ENCODE data around the gene CUX1. TPM values are rescaled to one million over a fixed set of nuclear protein-coding genes. Genes with fewer than 3 reads are reported as not detected.

CUX1 gene
- total RNA-seq, 1 donor from 2014 or later: 66.4 TPM

DNA sequence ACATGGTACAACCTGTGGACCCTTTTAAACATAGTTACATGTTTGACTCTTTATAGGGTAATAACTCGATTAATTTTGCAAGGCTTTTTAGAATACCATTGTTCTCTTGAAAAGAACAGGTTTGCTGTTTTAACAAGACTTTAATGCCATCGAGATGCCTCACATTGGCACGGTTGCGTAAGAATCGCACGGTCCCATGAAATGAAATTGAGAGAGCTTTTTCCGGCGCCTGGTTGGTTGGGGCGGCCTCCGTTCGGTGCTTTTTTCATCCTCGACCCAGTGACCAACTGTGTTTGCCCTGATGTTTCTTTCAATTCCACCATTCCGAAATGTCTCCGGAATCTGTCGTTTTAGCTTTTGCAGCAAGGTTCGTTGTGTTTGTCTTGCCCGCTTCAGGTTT is 142.4 kb downstream of the CUX1 start:
- H3K79me2 ChIP-seq (ENCODE audit: low read depth): peaks cover 75% of the 10 kb centered on the region
- DNase-seq (ENCODE audit: low spot score): no peak
- no peak overlapping the region for H3K4me2 ChIP-seq
- H3K27me3 Mint-ChIP-seq (ENCODE audit: insufficient read depth, low read depth): peaks cover 7% of the 10 kb centered on the region
- H3K36me3 ChIP-seq: no peaks in the 10 kb centered on the region
- no peak overlapping the region for H3K9ac ChIP-seq
- H3K4me3 Mint-ChIP-seq: no peak overlapping the region
- H2AFZ ChIP-seq (replicated peaks): no peak overlapping the region
- peaks cover 22% of the 10 kb centered on the region for H3K4me1 Mint-ChIP-seq
- H3K9me3 Mint-ChIP-seq: no peaks in the 10 kb centered on the region
- no peak overlapping the region for H3K27ac ChIP-seq
- H3K4me3 ChIP-seq: no peak overlapping the region
- no peaks in the 10 kb centered on the region for H3K9me3 ChIP-seq (ENCODE audit: low read depth)
- no peaks in the 10 kb centered on the region for H3K27me3 ChIP-seq
- H3K27ac Mint-ChIP-seq: no peak overlapping the region
- no peak for TF ChIP-seq EZH2 (IDR thresholded peaks at IDR 0.05)
- TF ChIP-seq EZH2phosphoT487 (IDR thresholded peaks at IDR 0.05): no peak
- TF ChIP-seq, protein P1, sequence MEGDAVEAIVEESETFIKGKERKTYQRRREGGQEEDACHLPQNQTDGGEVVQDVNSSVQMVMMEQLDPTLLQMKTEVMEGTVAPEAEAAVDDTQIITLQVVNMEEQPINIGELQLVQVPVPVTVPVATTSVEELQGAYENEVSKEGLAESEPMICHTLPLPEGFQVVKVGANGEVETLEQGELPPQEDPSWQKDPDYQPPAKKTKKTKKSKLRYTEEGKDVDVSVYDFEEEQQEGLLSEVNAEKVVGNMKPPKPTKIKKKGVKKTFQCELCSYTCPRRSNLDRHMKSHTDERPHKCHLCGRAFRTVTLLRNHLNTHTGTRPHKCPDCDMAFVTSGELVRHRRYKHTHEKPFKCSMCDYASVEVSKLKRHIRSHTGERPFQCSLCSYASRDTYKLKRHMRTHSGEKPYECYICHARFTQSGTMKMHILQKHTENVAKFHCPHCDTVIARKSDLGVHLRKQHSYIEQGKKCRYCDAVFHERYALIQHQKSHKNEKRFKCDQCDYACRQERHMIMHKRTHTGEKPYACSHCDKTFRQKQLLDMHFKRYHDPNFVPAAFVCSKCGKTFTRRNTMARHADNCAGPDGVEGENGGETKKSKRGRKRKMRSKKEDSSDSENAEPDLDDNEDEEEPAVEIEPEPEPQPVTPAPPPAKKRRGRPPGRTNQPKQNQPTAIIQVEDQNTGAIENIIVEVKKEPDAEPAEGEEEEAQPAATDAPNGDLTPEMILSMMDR (IDR thresholded peaks at IDR 0.05): no peak
- H4K20me1 ChIP-seq (ENCODE audit: low read depth): peaks cover 83% of the 10 kb centered on the region
- no peaks in the 10 kb centered on the region for H3F3A ChIP-seq (ENCODE audit: low read depth)
- peaks cover 3% of the 10 kb centered on the region for H3K4me1 ChIP-seq
- peaks cover 4% of the 10 kb centered on the region for H3K36me3 Mint-ChIP-seq

DNA sequence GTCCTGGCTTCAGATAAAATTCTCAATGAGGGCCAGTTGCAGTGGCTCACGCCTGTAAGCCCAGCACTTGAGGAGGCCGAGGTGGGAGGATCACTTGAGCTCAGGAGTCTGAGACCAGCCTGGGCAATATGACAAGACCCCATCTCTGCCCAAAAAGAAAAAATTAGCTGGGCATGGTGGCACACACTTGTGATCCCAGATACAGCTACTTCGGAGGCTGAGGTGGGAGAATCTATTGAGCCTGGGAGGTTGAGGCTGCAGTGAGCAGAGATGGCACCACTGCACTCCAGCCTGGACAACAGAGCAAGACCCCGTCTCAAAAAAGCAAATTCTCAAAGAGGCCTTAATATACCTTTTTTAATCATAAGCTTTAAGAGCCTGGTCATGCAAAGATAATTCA is 142.9 kb downstream of the CUX1 start:
- no peak for DNase-seq (ENCODE audit: low spot score)
- Mint-ChIP-seq H3K9me3 (no peaks in the 10 kb centered on the region), H3K27me3 (ENCODE audit: insufficient read depth, low read depth) (peaks cover 7% of the 10 kb centered on the region), H3K36me3 (peaks cover 4% of the 10 kb centered on the region), H3K27ac (no peak overlapping the region), H3K4me1 (peaks cover 23% of the 10 kb centered on the region), H3K4me3 (no peak overlapping the region)
- H3K4me3 ChIP-seq: no peak overlapping the region
- no peaks in the 10 kb centered on the region for H3K27me3 ChIP-seq
- H3K4me1 ChIP-seq: peaks cover 3% of the 10 kb centered on the region
- H3K9ac ChIP-seq: no peak overlapping the region
- H4K20me1 ChIP-seq (ENCODE audit: low read depth): peaks cover 83% of the 10 kb centered on the region
- no peaks in the 10 kb centered on the region for H3F3A ChIP-seq (ENCODE audit: low read depth)
- H3K9me3 ChIP-seq (ENCODE audit: low read depth): no peaks in the 10 kb centered on the region
- no peak overlapping the region for H2AFZ ChIP-seq (replicated peaks)
- no peak overlapping the region for H3K27ac ChIP-seq
- H3K4me2 ChIP-seq: no peak overlapping the region
- peaks cover 75% of the 10 kb centered on the region for H3K79me2 ChIP-seq (ENCODE audit: low read depth)
- TF ChIP-seq, protein P1 (IDR thresholded peaks at IDR 0.05): no peak
- TF ChIP-seq EZH2phosphoT487 (IDR thresholded peaks at IDR 0.05) (no peak), EZH2 (IDR thresholded peaks at IDR 0.05) (no peak)
- no peaks in the 10 kb centered on the region for H3K36me3 ChIP-seq

DNA sequence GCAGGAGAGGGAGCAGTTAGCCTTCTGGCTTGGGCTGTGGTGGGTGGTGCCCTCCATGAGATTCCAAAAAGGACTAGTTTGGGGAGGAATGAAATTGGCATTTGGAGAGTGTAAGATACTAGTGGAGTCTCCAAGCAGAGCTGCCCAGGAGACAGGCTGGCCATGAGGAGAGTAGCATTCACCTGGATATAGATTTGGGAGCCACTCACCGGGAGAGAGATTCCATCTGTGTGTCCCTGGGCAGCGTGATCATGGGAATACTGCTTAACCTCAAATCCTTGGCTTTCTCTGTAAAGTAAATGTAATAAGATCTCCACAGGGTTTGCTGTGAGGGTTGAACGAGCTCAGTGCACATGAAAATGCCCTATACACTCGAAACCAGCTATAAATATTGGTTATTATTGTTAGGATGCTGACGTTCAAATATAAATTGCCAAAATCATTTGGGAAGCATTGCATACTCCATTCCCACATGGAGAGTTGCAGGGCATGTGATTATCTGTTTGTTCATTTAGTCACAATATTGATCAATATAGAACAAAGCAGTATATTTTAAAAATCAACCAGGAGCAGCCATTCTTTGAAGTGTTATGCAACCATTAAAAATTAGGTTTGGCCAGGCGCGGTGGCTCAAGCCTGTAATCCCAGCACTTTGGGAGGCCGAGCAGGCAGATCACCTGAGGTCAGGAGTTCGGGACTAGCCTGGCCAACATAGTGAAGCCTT is 143.7 kb downstream of the CUX1 start:
- TF ChIP-seq EZH2 (IDR thresholded peaks at IDR 0.05) (no peak), EZH2phosphoT487 (IDR thresholded peaks at IDR 0.05) (no peak)
- TF ChIP-seq, protein P1 (IDR thresholded peaks at IDR 0.05): no peak
- H3K27ac Mint-ChIP-seq: peak overlapping the region; percentile 62

More for the DNA sequence above, 143.7 kb downstream of the CUX1 start:
- H3K27ac ChIP-seq: no peak overlapping the region
- peaks cover 77% of the 10 kb centered on the region for H3K79me2 ChIP-seq (ENCODE audit: low read depth)
- Mint-ChIP-seq H3K27me3 (ENCODE audit: insufficient read depth, low read depth) (peaks cover 4% of the 10 kb centered on the region), H3K36me3 (peaks cover 4% of the 10 kb centered on the region), H3K9me3 (no peaks in the 10 kb centered on the region), H3K4me3 (no peak overlapping the region), H3K4me1 (peaks cover 18% of the 10 kb centered on the region)
- no peak overlapping the region for H2AFZ ChIP-seq (replicated peaks)
- H3F3A ChIP-seq (ENCODE audit: low read depth): no peaks in the 10 kb centered on the region
- no peaks in the 10 kb centered on the region for H3K9me3 ChIP-seq (ENCODE audit: low read depth)
- no peaks in the 10 kb centered on the region for H3K36me3 ChIP-seq
- no peaks in the 10 kb centered on the region for H3K27me3 ChIP-seq
- H3K4me2 ChIP-seq: no peak overlapping the region
- H3K9ac ChIP-seq: no peak overlapping the region
- peaks cover 81% of the 10 kb centered on the region for H4K20me1 ChIP-seq (ENCODE audit: low read depth)
- DNase-seq (ENCODE audit: low spot score): no peak
- no peak overlapping the region for H3K4me3 ChIP-seq
- H3K4me1 ChIP-seq: no peaks in the 10 kb centered on the region

Data from neural progenitor cell (in vitro differentiated cells).